ENCODE data around the gene HMGB1. TPM values are rescaled to one million over a fixed set of nuclear protein-coding genes. Genes with fewer than 3 reads are reported as not detected.

Gene HMGB1
- polyA plus RNA-seq, 1 donor: 539 TPM

DNA sequence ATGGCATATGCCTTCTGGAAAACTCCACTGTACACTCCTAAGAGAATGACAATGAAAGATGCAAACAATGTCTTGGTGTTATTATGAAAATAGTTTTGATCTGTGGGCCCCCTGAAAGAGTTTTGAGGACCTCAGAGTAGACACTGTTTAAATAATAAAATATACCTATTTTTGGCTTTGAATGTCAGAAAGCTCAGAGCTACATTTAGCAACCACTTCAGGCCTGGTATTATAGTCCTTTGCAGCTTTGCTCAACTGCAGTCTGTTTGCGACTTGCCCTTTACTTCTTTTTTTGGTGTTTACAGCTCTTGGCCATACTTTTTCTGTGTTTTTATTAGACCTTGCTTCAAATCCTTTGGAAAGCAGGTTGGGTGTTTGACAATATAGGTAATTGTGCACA is 49.3 kb downstream of the HMGB1 start:
- no peak overlapping the region for H3K27ac ChIP-seq (ENCODE audit: low read length)
- no peaks in the 10 kb centered on the region for H3K4me1 ChIP-seq (ENCODE audit: control insufficient read depth, insufficient read depth, low read length)
- WGBS (ENCODE audit: insufficient coverage, low lambda C conversion rate): 100% methylated on average over 1 of the region's 1 CpG
- H3K4me3 ChIP-seq (ENCODE audit: low read length): no peak overlapping the region
- no peaks in the 10 kb centered on the region for H3K27me3 ChIP-seq (ENCODE audit: control insufficient read depth, insufficient read depth, low read length)
- H3K36me3 ChIP-seq (ENCODE audit: control insufficient read depth, insufficient read depth, low read length): no peaks in the 10 kb centered on the region
- no peaks in the 10 kb centered on the region for H3K9me3 ChIP-seq (ENCODE audit: control insufficient read depth, low read depth, low read length)
- DNase-seq: no peak

DNA sequence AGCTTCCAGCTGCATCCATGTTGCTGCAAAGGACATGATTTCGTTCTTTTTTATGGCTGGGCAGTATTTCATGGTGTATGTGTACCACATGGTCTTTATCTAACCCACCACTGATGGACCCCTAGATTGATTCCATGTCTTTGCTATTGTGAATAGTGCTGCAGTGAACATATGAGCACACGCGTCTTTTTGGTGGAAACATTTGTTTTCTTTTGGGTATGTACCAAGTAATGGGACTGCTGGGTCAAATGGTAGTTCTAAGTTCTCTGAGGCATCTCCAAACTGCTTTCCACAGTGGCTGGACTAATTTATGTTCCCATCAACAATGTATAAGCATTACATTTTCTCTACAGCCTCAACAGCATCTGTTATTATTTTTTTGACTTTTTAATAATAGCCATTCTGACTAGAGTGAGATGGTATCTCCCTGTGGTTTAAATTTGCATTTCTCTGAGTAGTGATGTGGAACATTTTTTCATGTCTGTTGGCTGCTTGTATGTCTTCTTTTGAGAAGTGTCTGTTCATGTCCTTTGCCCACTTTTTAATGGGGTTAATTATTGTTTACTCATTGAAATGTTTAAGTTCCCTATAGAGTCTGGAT is 50.2 kb downstream of the HMGB1 start:
- no peak for DNase-seq
- H3K36me3 ChIP-seq (ENCODE audit: control insufficient read depth, insufficient read depth, low read length): no peaks in the 10 kb centered on the region
- H3K4me3 ChIP-seq (ENCODE audit: low read length): no peak overlapping the region
- no peak overlapping the region for H3K27ac ChIP-seq (ENCODE audit: low read length)
- WGBS (ENCODE audit: insufficient coverage, low lambda C conversion rate): no CpG with 5 or more reads among the region's 3 CpGs
- no peaks in the 10 kb centered on the region for H3K27me3 ChIP-seq (ENCODE audit: control insufficient read depth, insufficient read depth, low read length)
- H3K4me1 ChIP-seq (ENCODE audit: control insufficient read depth, insufficient read depth, low read length): no peaks in the 10 kb centered on the region
- H3K9me3 ChIP-seq (ENCODE audit: control insufficient read depth, low read depth, low read length): no peaks in the 10 kb centered on the region

GRCh38 chr13:30413842-30414241 is 51.9 kb downstream of the HMGB1 start:
- H3K36me3 ChIP-seq (ENCODE audit: control insufficient read depth, insufficient read depth, low read length): no peaks in the 10 kb centered on the region
- H3K4me3 ChIP-seq (ENCODE audit: low read length): no peak overlapping the region
- no peaks in the 10 kb centered on the region for H3K27me3 ChIP-seq (ENCODE audit: control insufficient read depth, insufficient read depth, low read length)
- WGBS (ENCODE audit: insufficient coverage, low lambda C conversion rate): 100% methylated on average over 2 of the region's 3 CpGs
- H3K4me1 ChIP-seq (ENCODE audit: control insufficient read depth, insufficient read depth, low read length): peaks cover 2% of the 10 kb centered on the region
- H3K27ac ChIP-seq (ENCODE audit: low read length): no peak overlapping the region
- DNase-seq: no peak
- H3K9me3 ChIP-seq (ENCODE audit: control insufficient read depth, low read depth, low read length): no peaks in the 10 kb centered on the region

- Histone ChIP-seq H3K4me1 (ENCODE audit: control insufficient read depth, insufficient read depth, low read length) (peaks cover 8% of the 10 kb centered on the region), H3K9me3 (ENCODE audit: control insufficient read depth, low read depth, low read length) (no peaks in the 10 kb centered on the region), H3K27me3 (ENCODE audit: control insufficient read depth, insufficient read depth, low read length) (no peaks in the 10 kb centered on the region), H3K36me3 (ENCODE audit: control insufficient read depth, insufficient read depth, low read length) (no peaks in the 10 kb centered on the region), H3K4me3 (ENCODE audit: low read length) (no peak overlapping the region), H3K27ac (ENCODE audit: low read length) (no peak overlapping the region)
- DNase-seq: no peak
These were observed 53.4 kb downstream of the HMGB1 start for GRCh38 chr13:30412346-30412745.

- H3K4me1 ChIP-seq (ENCODE audit: control insufficient read depth, insufficient read depth, low read length): peaks cover 8% of the 10 kb centered on the region
- H3K9me3 ChIP-seq (ENCODE audit: control insufficient read depth, low read depth, low read length): no peaks in the 10 kb centered on the region
- no peaks in the 10 kb centered on the region for H3K36me3 ChIP-seq (ENCODE audit: control insufficient read depth, insufficient read depth, low read length)
- no peak overlapping the region for H3K27ac ChIP-seq (ENCODE audit: low read length)
- WGBS (ENCODE audit: insufficient coverage, low lambda C conversion rate): 100% methylated on average over 1 of the region's 2 CpGs
- DNase-seq: no peak
- H3K4me3 ChIP-seq (ENCODE audit: low read length): no peak overlapping the region
- no peaks in the 10 kb centered on the region for H3K27me3 ChIP-seq (ENCODE audit: control insufficient read depth, insufficient read depth, low read length)
These were observed 55.0 kb downstream of the HMGB1 start for GRCh38 chr13:30410705-30411125.

DNA sequence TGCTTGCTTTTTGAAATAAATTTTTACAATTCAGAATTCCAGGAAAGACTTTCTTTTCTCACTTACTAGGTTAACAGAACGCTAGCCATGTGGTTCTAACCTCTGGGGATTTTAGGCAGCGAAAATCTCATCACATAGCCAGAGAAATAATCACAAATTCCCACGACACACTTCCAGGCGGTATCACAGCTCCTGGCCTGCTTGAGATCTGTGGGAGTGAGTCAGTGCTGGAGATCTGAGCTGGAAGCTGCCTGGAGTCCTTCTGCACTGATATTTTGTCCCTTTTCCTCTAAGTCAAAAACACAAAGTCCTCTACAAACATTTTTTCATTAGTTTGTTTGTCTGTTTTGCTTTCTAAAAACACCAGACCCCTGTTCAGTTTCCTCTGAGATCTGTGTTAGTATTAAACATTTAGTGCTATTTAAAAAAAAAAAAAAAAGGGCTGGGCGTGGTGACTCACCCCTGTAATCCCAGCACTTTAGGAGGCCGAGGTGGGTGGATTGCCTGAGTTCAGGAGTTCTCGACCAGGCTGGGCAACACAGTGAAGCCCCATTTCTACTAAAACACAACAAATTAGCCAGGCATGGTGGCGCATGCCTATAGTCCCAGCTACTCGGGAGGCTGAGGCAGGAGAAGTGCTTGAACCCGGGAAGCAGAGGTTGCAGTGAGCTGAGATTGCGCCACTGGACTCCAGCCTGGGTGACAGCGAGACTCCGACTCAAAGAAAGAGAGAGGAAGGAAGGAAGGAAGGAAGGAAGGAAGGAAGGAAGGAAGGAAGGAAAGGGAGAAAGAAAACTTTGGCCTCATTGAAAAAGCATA is 55.6 kb downstream of the HMGB1 start:
- peaks cover 8% of the 10 kb centered on the region for H3K4me1 ChIP-seq (ENCODE audit: control insufficient read depth, insufficient read depth, low read length)
- no peaks in the 10 kb centered on the region for H3K36me3 ChIP-seq (ENCODE audit: control insufficient read depth, insufficient read depth, low read length)
- H3K9me3 ChIP-seq (ENCODE audit: control insufficient read depth, low read depth, low read length): no peaks in the 10 kb centered on the region
- WGBS (ENCODE audit: insufficient coverage, low lambda C conversion rate): 100% methylated on average over 2 of the region's 13 CpGs
- H3K27ac ChIP-seq (ENCODE audit: low read length): no peak overlapping the region
- no peak for DNase-seq
- no peak overlapping the region for H3K4me3 ChIP-seq (ENCODE audit: low read length)
- H3K27me3 ChIP-seq (ENCODE audit: control insufficient read depth, insufficient read depth, low read length): no peaks in the 10 kb centered on the region

DNA sequence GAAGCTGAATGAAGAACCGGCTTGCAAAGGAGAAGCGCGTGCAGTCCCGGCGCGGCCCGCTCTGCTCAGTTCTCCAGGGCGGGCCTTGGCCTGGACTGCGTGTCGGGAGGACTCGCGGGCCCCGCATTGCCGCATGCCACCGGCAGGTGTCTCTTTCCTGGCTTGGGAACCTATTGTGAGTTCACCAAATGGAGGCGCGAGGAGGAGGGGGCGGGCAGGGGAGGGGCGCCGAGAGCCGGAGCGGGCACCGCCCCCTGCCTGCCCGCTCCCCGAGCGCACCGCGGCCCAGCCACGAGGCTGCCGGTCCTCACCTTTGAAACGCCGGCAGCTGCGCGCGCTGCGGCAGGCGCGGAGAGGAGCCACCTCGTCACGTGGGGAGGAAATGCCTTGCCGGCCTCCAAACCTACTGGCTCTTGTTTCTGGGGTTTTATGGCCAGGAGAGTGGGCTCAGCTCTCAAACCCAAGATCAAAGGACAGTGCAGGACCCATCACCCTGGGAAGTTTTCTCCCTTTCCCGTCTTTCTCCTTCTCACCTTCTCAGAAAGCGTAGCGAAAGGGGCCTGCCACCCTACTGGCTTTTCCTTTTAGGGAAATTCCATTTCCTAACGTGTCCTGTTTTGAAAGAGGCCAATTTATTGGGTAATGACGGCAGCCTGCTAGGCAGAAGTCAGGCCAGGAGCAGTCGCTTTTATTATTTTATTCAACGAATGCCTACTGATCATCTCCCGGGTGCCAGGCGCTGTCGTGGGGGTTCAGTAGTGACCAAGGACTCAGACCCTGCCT is 57.2 kb downstream of the HMGB1 start:
- H3K4me3 ChIP-seq (ENCODE audit: low read length): peak overlapping the region; percentile 27
- peaks cover 8% of the 10 kb centered on the region for H3K4me1 ChIP-seq (ENCODE audit: control insufficient read depth, insufficient read depth, low read length)
- 80% methylated on average over 3 of the region's 51 CpGs for WGBS (ENCODE audit: insufficient coverage, low lambda C conversion rate)
- peak overlapping the region; percentile 5 for H3K27ac ChIP-seq (ENCODE audit: low read length)
- DNase-seq: peak; percentile 89 to 93
- H3K27me3 ChIP-seq (ENCODE audit: control insufficient read depth, insufficient read depth, low read length): no peaks in the 10 kb centered on the region
- no peaks in the 10 kb centered on the region for H3K9me3 ChIP-seq (ENCODE audit: control insufficient read depth, low read depth, low read length)
- no peaks in the 10 kb centered on the region for H3K36me3 ChIP-seq (ENCODE audit: control insufficient read depth, insufficient read depth, low read length)

GRCh38 chr13:30406779-30407416 is 58.8 kb downstream of the HMGB1 start:
- Histone ChIP-seq H3K36me3 (ENCODE audit: control insufficient read depth, insufficient read depth, low read length) (no peaks in the 10 kb centered on the region), H3K4me3 (ENCODE audit: low read length) (no peak overlapping the region), H3K4me1 (ENCODE audit: control insufficient read depth, insufficient read depth, low read length) (peaks cover 8% of the 10 kb centered on the region), H3K27ac (ENCODE audit: low read length) (no peak overlapping the region), H3K27me3 (ENCODE audit: control insufficient read depth, insufficient read depth, low read length) (no peaks in the 10 kb centered on the region), H3K9me3 (ENCODE audit: control insufficient read depth, low read depth, low read length) (no peaks in the 10 kb centered on the region)
- no peak for DNase-seq
- WGBS (ENCODE audit: insufficient coverage, low lambda C conversion rate): 100% methylated on average over 1 of the region's 8 CpGs
